Esophagus muscularis mucosa (tissue), 3 donors: ENCODE data around the gene AANAT.

Experiments used
- CTCF ChIP-seq, 3 experiments: fragments of 200-600 bp in 2 of 3; fragments of 450-650 bp in 1 of 3; sonication (generic) in 2 of 3; IDR thresholded peaks; one replicate each; pipeline ENCODE4 v1.5.1; 2017 to 2019; ENCODE audit warnings: antibody characterized with exemption in 3 of 3, mild to moderate bottlenecking in 2 of 3, moderate library complexity in 1 of 3
- POLR2A ChIP-seq: fragments of 450-650 bp; IDR thresholded peaks from one replicate; pipeline ENCODE4 v1.6.1; 2017; ENCODE audit warnings: antibody characterized with exemption, moderate library complexity, mild to moderate bottlenecking, low read depth
- POLR2AphosphoS5 ChIP-seq, 2 donors: sonication (generic); formaldehyde crosslinking; IDR thresholded peaks; one replicate each; pipeline ENCODE4 v1.6.1; 2017; ENCODE audit warnings: antibody characterized with exemption in 2 of 2

DNA sequence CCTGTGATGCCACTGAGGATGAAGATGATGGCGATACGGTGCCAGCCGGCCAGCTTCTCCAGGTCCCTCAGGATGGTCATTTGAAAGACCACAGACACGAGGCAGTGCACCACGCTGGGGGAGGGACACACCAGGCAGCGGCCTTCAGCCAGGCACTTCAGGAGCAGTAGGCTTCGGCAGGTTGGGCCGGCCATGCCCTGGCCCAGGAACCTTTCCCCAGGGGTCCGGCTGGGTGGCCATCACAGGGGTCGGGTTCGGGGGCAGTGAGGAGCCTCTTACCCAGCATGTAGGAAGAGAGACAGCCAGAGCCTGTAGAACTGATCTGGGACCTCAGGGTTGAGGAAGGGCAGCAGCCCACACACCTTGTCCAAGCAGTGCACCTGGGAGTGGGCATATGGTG lies 5.3 kb downstream of the AANAT start:
- TF ChIP-seq CTCF (IDR thresholded peaks at IDR 0.05) (no peak), POLR2AphosphoS5 (IDR thresholded peaks at IDR 0.05) (no peak), POLR2A (no peak)
